Daoy (cell line): ENCODE data around the gene TEX264. TPM values are rescaled to one million over a fixed set of nuclear protein-coding genes. Genes with fewer than 3 reads are reported as not detected.

Source experiments
- DNase-seq: peaks from one replicate; pipeline ENCODE4 v3.0.0-alpha.2; 2015; ENCODE audit warnings: low read depth
- total RNA-seq: library from RNA; depleted of rRNA; stranded (reverse); fragments of >200 nt; shearing (Covaris generic); gene quantifications from 2 replicates; pipeline ENCODE4 v1.2.3, GENCODE V29; 2014

Gene TEX264
- total RNA-seq, 1 experiment from 2014 or later = 35.0 TPM

DNA sequence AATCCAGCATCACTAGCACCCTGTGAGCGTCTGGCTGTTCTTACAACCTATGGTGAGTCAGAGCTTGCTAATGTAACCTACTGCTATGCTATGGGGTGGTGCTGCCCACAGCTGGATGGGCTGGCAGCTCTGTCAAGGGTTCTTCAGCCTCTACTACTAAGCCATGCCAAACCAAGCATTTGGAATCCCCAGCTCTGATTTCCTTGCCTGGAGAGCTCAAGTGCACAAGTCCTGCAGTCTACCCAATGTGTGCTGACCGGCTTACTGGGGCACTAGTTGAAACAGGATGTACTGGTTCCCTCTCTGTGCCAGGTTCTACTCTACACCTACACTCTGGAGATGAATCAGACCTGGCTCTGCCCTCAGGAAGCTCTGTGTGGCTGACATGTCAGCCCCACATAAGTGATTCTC lies 4.2 kb downstream of the TEX264 start:
- peak; percentile 28 for DNase-seq

DNA sequence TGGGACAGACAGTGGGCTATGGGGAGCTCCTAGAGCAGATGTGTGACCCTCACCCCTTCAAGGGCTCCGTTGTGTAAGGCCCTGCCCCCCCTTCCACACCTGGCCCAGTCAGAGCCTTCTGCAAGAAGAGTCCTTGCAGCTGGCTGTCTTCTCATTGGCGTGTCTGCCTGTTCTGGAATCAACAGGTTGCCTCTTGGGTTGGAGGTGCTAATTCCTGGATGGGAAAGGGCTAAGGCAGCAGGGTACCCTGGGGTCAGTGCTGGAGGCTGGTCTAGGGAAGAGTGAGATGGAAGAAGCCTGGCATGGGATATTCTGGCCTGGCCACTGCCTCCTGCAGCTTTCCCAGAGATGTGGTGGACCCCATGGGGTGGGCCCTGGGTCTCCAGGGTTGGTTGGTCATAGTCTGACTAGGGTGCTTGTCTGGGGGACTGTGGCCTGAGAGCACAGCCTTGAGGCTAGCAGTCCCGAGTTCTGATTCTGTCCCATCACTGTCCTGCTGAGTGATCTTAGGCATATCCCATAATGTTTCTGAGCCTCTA lies 5.1 kb downstream of the TEX264 start:
- DNase-seq = no peak

DNA sequence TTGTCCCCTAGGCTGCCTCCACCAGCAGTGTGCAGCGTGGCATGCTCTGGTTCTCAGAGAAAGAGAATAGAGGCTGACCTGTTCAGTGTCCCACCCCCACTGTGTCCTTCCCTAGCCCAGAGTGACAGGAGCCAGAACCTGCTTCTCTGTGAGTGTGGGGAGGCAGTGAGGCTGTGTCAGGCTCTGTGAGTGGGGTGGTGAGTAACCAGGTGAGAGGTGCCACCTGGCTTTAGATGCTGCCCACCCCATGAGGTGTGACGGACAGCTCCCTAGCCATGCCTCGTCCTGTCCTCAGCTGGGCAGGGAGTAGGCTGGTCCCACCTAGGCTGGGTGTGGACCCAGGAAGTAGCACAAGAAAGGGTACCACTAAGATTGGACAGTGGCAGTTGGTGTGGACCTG lies 6.3 kb downstream of the TEX264 start:
- no peak for DNase-seq

DNA sequence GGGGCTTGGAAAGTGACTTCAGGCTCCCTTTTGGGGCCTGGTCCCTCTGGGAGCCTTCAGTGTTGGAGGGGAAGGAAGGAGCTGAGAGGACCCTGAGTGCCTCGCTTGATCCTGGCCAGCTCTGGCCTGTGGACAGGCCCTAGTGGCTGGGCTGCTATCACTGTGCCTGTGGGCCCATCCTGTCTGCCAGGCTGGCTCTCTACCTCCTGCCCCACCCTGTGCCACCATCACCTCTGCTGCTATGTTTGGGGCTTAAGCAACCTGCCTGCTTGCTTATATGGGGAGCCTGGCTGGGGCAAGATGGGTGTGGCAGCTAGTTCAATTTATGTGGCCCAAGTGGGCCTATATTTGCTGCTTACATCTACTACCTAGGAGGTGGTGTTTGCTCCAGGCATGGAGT lies 7.1 kb downstream of the TEX264 start:
- DNase-seq = no peak

DNA sequence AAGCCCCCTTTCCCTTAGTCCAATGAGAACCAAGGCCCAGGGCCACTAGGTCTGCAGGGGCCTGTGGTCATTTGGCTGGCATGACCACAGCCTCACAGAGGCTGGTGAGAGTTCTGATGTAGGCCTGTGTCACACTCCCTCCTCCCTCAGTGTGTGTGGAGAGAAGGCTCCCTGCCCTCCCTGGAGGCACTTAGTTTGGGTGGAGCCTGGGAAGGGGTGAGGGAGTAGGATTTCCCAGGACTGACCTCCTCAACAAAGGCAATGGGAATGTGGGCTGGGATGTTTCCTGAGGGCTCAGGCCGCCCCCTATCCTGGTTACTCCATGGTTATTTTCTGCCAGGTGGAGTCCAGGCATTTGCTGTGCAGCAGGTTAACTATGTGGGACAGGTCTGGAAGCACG lies 7.6 kb downstream of the TEX264 start:
- DNase-seq = no peak

DNA sequence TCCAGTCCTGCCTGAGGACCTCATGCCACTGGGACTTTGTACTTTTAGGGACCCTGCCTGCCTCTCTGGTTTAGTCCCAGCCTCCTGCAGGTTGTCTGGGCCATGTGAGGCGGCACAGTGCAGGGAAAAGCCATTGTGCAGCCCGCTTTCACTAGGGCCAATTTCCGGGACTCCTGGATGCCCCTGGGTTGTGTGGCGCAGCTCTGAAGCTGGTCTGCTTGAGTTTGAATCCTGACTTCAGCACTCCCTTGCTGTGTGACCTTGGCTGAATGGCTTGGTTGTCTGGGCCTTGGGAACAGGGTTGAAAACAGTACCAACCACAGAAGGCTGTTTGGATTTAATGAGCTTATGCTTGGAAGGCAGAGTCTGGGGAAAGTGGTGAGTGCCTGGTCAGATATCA lies 8.3 kb downstream of the TEX264 start:
- DNase-seq = no peak

DNA sequence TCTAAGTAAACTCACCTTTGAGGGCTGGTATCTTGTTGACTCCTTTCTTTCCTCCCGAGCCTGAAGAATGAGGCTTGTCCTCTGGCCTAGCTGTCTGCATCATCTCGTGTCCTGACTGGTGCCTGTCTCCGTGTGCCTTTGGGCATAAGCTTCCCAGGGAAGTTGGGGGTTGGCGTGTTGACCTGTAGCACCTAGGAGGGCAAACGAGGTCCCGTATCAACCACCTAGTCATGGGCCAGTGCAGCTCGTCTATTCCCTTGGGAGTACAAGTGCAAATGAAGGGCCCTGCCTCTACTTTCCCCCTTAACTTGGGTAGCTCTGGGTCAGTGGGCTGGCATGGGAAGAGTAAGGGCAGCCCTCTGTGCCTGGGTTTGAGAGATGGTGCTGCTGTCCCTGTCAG lies 8.7 kb downstream of the TEX264 start:
- DNase-seq = no peak

DNA sequence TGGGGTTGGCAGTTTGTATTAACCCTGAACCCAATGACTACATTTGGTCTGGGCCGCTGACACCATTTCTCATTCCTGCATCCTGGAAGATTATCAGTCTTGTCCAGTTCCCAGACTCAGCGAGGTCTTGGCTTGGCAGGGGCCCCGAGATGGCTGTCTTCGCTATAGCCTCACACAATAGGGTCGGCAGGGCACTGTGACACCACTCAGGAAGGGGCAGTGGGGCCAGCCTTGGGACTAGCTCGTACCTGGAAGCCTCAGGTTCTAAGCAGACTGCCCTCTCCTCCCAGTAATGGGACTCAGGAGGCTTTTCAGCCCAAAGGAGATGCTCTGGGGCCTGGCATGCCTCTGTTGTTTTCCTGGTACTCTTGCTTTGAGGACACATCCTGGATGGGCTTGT lies 9.1 kb downstream of the TEX264 start:
- no peak for DNase-seq

DNA sequence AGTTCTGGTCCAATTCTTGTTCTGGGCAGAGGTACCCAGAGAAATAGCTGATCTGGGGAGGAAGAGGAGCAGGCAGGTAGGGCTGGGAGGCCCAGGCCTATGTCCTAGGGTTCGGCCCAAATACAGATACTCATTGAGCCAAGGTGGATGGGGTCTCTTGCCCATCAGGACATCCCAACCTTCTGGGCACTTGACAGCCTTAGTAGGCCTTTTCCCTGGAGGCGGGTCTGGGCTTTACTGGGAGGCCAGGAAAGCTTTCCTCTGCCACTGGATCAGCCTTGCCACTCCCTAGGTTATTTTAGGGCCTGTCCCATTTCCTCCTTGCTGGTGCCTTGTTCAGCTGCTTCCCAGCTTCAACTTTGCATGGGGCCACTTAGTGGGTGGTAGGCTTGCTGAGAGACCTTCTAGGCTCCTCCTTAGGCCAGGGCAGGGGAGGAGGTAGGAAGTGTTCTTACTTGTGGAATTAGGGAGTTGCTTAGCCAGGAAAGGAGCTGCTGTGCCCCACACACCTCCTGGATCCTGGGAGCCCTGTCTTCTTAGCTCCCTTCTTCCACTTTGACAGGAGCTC lies 9.7 kb downstream of the TEX264 start:
- DNase-seq = no peak

DNA sequence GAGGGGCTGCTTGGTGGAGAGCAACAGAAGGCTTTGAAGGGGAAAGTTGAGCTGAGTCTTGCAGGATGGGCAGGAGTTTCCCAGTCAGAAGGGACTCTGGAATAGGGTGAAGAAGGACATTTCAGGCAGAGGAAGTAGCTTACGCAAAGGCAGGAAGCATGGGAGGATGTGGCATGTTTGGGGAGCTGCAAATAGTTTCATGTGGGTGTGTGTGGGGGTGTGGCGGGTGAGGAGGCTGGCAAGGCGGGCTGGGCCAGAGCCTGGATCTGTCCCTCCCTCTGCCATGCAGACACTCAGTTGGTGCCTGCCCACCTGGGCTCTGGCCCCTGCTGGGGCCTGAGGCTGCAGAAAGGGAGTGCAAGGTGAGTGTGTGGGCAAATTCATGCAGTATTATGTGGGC lies 10.4 kb downstream of the TEX264 start:
- DNase-seq = no peak

DNA sequence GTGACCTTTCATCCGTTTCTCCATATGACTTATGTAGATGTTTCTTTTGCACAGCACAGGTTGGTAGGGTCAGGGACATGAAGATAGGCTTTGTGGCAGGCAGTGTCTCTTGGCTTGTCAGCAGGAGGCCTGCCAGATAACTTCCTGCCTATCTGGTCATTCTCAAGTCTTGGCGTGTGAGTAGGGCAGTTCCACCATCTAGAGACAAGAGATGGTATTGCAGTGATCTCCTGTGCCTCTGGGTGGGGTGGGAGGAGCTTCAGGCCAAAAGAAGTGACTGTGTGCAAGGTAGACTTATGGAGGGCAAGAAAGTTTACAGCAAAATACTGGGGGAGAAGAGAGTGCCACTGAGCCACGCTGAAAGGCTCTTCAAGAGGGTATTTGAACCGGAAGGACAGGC lies 11.0 kb downstream of the TEX264 start:
- DNase-seq = peak; percentile 74

DNA sequence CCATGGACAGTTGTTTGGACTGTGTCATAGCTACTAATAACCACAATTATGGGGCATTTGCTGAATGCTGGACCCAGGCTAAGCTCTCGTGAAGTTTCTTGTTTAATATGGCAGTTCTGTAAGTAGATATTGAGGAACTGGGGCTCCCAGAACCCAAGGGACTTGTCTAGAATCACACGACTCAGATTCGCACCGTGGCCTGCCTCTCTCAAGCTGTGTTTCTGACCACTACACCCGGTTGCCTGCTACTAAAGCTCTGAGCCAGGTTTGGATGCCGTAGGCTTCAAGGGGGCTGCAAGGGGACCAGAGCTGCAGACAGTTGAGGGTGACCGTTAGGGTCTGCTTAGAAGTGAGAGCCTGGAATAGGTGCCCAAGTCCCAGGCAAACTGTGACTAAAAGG lies 11.5 kb downstream of the TEX264 start:
- no peak for DNase-seq

DNA sequence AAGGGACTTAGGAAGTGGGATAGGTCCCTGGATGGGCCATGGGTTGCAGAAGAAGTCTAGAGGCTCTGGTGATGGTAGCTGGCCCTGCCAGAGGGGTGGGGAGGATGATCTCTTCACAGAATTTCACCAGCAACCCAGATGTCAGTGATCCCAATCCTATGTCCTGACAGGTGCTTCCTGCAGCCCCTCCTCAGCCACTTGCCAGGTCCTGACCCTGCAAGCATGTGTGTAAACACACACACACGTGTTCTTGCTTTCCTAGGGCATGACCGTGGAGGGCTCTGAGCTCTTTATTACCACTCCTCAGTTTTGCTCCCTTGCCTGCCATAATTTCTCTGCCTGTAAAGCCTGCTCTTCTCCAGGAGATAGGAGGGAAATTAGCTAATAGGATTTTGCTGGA lies 12.5 kb downstream of the TEX264 start:
- no peak for DNase-seq

DNA sequence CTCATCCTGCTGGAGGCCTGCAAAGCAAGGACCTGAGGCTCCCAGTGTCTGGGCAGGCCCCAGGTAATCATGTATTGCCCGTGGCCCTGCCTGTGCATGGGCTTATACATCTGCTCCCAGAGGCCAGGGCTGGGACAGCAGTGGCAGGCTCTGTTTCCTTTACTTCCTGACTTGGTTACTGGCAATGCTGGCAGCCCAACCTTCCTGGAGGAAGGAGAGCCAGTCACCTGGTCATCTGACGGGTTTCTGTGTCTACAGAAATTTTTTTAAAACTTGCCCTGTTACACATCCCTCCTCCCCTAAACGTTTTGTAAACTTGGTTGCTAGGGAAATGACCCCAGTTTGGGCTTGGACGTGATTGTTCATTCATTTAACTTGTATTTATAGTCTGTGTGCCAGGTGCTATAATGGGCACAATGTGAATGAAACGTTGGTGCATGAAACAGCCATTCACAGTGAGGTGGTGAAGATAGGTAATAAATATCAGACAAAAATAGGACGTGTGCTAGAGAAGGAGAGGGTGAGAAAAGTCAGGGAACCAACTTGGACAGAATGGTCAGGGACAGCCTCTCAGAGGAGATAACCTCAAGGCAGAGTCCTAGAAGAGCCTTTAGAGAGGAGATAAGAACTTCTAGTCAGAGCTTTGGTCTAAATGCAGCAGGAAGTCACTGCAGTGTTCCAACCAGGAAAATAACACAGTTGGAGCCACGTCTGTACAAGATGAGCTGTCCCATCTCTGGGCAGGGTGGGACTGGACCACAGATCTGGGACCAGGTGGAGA lies 14.1 kb downstream of the TEX264 start:
- no peak for DNase-seq

DNA sequence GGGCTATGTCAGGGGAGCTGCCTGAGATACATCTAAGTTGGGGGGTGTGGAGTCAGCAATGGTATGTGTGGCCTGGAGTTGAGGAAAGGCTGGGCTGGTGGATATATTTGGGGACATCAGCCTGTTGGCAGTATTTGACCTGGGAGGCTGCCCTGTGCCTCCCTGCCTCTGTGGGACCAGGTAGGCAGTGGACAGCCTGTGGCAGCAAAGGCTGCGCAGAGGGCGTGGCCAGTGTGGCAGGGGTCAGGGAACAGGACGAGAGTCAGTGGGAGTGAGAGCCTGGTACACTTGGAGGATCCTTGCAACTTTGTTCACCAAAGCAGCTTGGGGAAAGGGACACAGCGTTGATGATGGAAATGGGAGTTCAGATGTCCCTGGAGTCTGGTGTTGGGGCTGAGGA lies 15.0 kb downstream of the TEX264 start:
- DNase-seq = no peak

DNA sequence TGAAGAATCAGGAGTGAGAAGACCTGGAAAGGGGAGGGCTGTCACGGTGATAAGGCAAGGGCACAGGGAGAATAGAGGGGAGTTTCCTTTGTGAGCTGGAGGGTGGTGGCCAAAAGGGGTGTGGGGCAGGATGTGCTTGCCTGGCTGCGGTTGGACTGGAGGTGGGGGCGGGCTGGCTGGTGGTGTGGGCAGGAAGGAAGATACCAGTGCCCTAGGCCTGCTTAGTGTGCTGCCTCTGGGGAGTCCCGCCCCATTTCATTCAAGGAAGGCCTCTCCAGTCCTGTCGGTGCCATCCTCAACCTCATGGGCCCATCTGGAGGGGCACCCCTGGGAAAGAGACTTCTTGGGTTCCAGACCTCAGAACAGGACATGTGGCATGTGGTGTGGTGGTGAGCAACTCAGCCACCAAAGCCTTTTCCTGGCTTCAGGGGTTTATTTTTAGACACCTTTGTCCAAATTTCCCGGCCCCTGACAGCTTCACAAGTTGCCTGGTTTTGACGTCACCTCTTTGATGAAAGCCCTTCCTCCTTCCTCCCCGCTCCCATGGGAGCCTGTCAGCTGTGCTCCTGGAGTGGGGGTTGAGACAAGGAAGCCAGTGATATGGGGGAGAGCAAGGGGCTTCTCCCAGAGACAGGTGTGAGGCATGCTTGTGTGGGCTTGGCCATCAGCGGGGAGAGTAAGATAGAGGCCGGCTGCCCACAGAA lies 15.6 kb downstream of the TEX264 start:
- DNase-seq = peak; percentile 85

DNA sequence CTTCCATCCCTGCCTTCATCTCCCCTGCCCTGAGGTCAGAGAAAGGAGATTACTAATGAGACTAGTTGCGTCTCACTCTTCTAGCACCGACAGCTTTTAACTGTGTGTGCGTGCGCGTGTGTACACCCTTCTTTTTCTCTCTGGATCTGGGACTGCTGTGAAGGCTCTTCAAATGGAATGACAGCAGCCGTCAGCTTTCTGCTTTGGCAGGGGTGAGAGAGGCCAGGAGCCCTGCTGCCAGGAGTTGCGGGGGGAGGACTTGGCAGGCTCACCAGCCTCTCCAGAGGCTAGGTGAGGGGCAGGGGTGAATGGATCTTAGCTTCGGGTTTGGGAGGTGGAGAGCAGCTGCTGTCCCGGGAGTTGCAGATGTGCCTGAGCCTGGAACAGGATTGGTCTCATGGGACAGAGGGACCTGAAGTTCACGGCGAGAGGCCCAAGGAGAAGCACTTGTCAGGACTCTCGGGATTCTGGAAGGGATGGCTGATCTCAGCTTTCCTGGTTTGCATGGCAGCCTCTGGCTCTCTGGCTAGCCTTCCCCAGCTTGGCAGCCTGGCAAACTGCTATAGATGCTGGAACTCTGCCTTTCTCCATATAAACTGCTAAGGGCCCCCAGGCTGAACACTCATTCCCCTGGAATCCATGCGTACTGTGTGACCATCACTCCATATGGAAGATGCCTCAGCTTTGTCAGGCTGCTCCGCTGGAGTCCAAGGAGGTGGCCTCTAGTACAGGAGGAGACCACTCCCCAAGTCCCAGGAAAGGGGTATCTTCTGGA lies 16.6 kb downstream of the TEX264 start:
- no peak for DNase-seq

DNA sequence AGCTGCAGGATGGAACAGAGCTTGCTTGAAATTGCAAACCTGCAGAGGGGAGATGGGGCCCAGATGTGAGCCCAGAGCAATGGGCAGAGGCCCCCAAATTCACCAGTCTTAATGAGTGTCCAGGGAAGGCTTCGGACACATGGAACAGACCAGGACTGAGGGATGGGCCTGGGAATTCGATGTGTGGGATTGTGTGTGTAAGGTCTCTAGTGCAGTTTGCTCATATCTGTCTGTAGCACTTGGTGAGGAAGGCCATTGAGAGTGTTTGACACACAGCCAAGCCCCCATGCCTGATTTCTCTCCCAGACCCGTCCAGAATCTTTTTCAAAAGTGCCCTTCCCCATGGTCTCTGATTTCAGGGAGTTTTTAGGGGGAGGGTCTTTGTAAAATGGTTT lies 17.2 kb downstream of the TEX264 start:
- DNase-seq = no peak

DNA sequence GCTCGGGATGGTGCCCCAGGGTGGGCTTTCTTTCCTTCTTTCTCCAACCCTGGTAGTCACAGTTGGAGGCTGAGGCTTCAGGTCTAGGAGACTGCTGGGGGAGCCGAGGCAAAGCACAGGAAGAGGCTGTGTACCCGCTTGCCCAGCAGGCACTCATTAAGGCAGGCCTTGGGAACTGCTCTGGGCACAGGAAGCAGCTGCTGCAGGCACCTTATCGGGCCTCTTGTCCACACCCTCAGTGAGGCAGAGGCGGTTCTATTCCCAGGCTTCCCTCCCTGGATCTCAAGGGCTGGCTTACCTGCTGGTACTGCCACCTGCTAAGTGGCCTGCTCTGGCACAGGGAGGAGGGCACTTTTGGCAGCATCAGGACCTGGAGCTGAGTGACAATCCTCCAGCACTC lies 20.0 kb downstream of the TEX264 start:
- DNase-seq = no peak

DNA sequence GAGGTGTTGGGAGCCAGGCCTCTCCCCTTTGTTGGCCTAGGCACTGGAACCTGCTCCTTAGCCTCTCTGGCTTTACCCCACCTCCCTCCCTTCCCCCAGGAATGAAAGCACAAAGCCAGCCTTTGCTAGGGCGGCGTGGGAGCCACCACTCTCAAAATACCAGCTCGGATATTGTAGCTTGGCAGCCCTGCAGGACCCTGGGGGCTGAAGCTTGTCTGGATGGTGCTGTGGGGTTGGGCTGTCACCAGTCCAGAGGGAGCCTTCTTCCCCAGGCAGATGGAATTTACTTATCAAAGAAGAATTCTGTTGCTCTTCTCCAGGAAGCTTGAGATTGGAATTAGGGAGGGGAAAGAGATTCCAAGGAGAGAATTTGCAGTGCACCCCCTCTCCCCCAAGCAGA lies 20.9 kb downstream of the TEX264 start:
- DNase-seq = no peak

DNA sequence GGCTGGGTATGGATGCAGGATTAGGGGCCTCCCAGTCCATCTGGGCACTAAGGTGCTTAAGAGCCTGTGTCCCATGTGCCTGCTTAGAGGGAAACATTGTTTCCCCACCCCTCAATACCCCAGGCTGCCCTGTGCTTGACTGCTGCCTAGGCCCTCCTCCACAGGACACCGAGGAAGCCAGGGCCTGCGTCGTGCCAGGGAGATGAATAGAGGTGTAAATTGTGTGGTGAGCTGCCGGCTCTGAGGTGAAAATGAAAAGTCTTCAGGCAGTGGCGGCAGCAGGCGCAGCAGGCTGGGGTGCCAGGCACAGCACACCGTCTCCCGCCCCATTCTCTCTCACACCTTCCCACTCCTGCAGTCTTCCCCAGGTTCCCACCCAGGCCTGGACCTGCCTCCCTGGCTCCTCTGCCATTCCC lies 21.9 kb downstream of the TEX264 start:
- no peak for DNase-seq

DNA sequence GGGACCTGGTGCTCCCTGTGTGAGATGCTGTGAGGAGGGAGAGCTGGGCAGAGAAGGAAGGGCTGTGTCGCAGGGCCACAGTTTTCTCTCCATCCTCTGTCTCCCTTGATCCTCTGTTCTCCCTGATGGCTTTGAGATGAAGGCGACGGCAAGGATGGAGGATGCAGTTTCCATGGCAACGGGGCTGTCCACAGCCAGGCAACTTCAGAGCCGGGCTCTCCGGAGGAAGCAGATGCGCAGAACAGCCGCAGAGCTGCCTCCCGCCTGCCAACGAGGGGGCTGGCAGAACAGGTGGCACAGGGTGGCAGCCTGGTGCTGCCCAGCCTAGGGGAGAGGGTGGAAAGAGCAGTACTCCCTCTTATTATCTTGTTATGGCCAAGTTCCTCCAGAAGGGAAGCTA lies 25.9 kb downstream of the TEX264 start:
- DNase-seq = no peak
